Activated T-helper 1 cell treated with anti-CD3 and anti-CD28 coated beads, Interleukin-12 subunit alpha, Interleukin-12 subunit beta, Interleukin-2, Interleukin-4 antibody, amounts not matched to agents 30 ng/mL and 10 ng/mL and 1 ng/mL, durations not matched to agents 14 hours and 24 hours and 36 hours (primary cell): ENCODE measurements around the gene TBL1XR1. TPM values are rescaled to one million over a fixed set of nuclear protein-coding genes. Genes with fewer than 3 reads are reported as not detected.

Experiments
- DNase-seq: peaks from one replicate; pipeline ENCODE4 v3.0.0; 2021; ENCODE audit warnings: low spot score
- H3K27ac Mint-ChIP-seq: one replicate; pipeline ENCODE4 v1.8.0; 2021; ENCODE audit warnings: mild to moderate bottlenecking, mixed read lengths
- H3K27me3 Mint-ChIP-seq: one replicate; pipeline ENCODE4 v1.8.0; 2022; ENCODE audit warnings: mild to moderate bottlenecking, moderate library complexity, mixed read lengths; ENCODE audit not compliant: insufficient read depth
- H3K36me3 Mint-ChIP-seq: one replicate; pipeline ENCODE4 v1.8.0; 2021; ENCODE audit warnings: low read depth, mixed read lengths
- H3K4me1 Mint-ChIP-seq: one replicate; pipeline ENCODE4 v1.8.0; 2021; ENCODE audit warnings: low read depth, mixed read lengths
- H3K4me3 Mint-ChIP-seq: one replicate; pipeline ENCODE4 v1.8.0; 2021; ENCODE audit warnings: mild to moderate bottlenecking, moderate library complexity, mixed read lengths
- H3K9me3 Mint-ChIP-seq: one replicate; pipeline ENCODE4 v1.8.0; 2021; ENCODE audit warnings: mixed read lengths
- intact Hi-C: fragments of 100-400 bp; cut with micrococcal nuclease; formaldehyde crosslinking; loops from one replicate; pipeline ENCODE4 v1.15.1; 2024
- total RNA-seq: library from RNA; stranded (reverse); gene quantifications from 2 replicates; pipeline ENCODE4 v1.2.3, GENCODE V29; 2022

The TBL1XR1 gene
- total RNA-seq, 1 donor from 2014 or later: 190 TPM

DNA sequence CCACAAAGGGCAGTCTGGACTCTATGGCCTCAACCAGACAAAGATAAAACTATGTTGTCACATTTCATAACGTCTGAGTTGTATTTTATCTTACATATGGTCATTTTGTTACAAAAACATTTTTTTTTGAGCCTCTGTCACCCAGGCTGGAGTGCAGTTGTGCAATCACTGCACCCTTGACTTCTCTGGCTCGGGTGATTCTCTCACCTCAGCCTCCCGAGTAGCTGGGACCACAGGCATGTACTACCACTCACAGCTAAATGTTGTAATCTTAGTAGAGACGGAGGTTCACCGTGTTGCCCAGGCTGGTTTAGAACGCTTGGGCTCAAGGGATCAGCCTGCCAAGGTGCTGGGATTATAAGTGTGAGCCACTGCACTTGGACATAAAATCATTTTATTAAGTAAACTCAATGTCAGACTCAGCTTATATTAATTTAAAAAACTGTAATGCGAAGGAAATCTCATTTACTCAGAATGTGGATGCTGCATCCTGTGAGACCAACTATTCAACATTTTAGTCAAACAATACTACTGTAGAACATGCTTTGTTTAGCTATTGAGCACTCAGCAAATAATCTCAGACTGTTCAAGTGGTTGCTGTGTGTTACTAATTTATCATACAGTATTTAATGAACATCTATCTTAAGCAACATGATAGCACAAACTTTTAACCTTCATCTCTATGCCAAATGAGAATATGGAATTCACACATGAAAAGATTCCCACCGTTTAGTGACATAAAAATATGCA, 209.2 kb downstream of the TBL1XR1 start:
- DNase-seq: no peak
- Mint-ChIP-seq H3K4me1 (no peaks in the 10 kb centered on the region), H3K27me3 (no peaks in the 10 kb centered on the region), H3K9me3 (peaks cover 4% of the 10 kb centered on the region), H3K27ac (no peak overlapping the region), H3K4me3 (no peak overlapping the region), H3K36me3 (no peaks in the 10 kb centered on the region)
- intact Hi-C loops: no loop called here

- Mint-ChIP-seq H3K4me3 (no peak overlapping the region), H3K4me1 (peaks cover 8% of the 10 kb centered on the region), H3K36me3 (no peaks in the 10 kb centered on the region), H3K9me3 (peaks cover 6% of the 10 kb centered on the region), H3K27me3 (peaks cover 2% of the 10 kb centered on the region), H3K27ac (no peak overlapping the region)
- no peak for DNase-seq
- intact Hi-C loops: no loop called here
Observed at GRCh38 chr3:176978441-176978840, 218.8 kb downstream of the TBL1XR1 start.

DNA sequence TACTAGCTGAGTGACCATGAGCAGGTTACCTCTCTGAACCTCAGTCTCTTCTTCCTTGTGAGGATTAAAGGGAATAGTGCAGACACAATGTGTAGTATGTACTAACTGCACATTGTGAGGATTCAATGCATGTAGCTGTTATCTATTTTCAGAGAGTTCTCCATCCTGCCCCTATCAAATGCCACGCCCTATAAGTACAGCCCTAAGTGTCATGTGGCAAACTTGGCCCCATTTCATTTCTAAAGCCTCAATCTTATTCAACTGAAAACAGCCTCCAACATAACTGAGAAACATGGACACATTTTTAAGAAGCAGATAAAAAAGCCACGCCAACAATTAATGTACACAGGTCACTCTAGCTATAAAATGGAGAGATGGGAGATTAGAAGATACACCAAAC, 220.0 kb downstream of the TBL1XR1 start:
- H3K36me3 Mint-ChIP-seq: no peaks in the 10 kb centered on the region
- peaks cover 8% of the 10 kb centered on the region for H3K4me1 Mint-ChIP-seq
- H3K4me3 Mint-ChIP-seq: no peak overlapping the region
- intact Hi-C loops: no loop called here
- H3K27ac Mint-ChIP-seq: no peak overlapping the region
- peaks cover 2% of the 10 kb centered on the region for H3K27me3 Mint-ChIP-seq
- H3K9me3 Mint-ChIP-seq: peaks cover 6% of the 10 kb centered on the region
- no peak for DNase-seq

DNA sequence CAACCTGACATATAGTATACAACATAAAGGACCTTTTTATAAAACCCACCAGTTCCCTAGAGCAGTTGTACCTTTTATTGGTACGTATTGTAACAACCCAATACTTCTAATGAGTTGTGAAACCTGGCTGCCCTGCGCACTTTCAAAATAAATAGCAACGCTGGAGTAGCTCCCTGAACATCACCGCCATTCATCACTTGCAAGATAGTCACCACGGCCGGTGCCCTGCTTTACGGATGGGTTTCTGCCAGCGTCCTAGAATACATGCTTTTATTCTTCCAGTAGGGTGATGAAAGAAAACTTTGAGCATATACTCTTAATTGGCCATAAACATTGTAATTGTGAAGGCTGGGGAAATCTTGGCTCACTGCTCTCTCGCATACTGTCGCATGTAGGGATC, 220.7 kb downstream of the TBL1XR1 start:
- Mint-ChIP-seq H3K9me3 (no peaks in the 10 kb centered on the region), H3K27ac (no peak overlapping the region), H3K4me1 (peaks cover 13% of the 10 kb centered on the region), H3K27me3 (peaks cover 2% of the 10 kb centered on the region), H3K36me3 (no peaks in the 10 kb centered on the region), H3K4me3 (no peak overlapping the region)
- intact Hi-C loops: no loop called here
- no peak for DNase-seq

GRCh38 chr3:176974279-176974678, 223.0 kb downstream of the TBL1XR1 start:
- peaks cover 15% of the 10 kb centered on the region for H3K4me1 Mint-ChIP-seq
- DNase-seq: no peak
- no peaks in the 10 kb centered on the region for H3K36me3 Mint-ChIP-seq
- H3K27me3 Mint-ChIP-seq: no peaks in the 10 kb centered on the region
- intact Hi-C loops: no loop called here
- no peak overlapping the region for H3K4me3 Mint-ChIP-seq
- H3K27ac Mint-ChIP-seq: no peak overlapping the region
- H3K9me3 Mint-ChIP-seq: no peaks in the 10 kb centered on the region

- intact Hi-C loops: loop anchor here (1.0 kb wide), 1 partner anchor 816 kb away; no protein-coding TSS in a partner anchor
- peak; percentile 11 for DNase-seq
- H3K4me3 Mint-ChIP-seq: no peak overlapping the region
- H3K4me1 Mint-ChIP-seq: peaks cover 8% of the 10 kb centered on the region
- H3K27me3 Mint-ChIP-seq: no peaks in the 10 kb centered on the region
- peak overlapping the region; percentile 71 for H3K27ac Mint-ChIP-seq
- H3K36me3 Mint-ChIP-seq: no peaks in the 10 kb centered on the region
- no peaks in the 10 kb centered on the region for H3K9me3 Mint-ChIP-seq
Observed at GRCh38 chr3:176971613-176972174, 225.6 kb downstream of the TBL1XR1 start.

GRCh38 chr3:176970770-176971169, 226.5 kb downstream of the TBL1XR1 start:
- Mint-ChIP-seq H3K27ac (no peak overlapping the region), H3K27me3 (peaks cover 3% of the 10 kb centered on the region), H3K9me3 (no peaks in the 10 kb centered on the region), H3K4me3 (no peak overlapping the region), H3K36me3 (no peaks in the 10 kb centered on the region), H3K4me1 (peaks cover 8% of the 10 kb centered on the region)
- intact Hi-C loops: loop anchor here (1.0 kb wide), 1 partner anchor 817 kb away; no protein-coding TSS in a partner anchor
- no peak for DNase-seq

DNA sequence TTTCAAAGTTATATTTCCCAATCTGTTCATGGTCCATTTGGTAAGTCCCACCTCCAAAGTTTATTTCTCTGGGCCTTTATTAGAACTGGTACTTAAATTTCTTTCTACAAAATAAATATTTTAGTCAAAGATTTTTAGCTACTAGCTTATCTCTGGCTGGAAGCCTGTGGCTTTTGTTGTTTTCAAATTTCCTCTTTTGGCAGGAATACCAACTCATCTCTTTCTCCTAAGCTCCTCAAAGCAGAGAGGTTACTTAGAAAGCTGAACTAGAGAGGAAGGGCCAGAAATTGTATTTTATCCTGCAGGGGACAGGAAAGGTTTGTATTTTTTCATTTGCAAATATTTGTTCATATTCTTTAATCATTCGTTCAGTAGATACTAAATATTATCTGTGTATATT, 227.8 kb downstream of the TBL1XR1 start:
- H3K9me3 Mint-ChIP-seq: no peaks in the 10 kb centered on the region
- no peaks in the 10 kb centered on the region for H3K36me3 Mint-ChIP-seq
- peaks cover 3% of the 10 kb centered on the region for H3K27me3 Mint-ChIP-seq
- H3K27ac Mint-ChIP-seq: no peak overlapping the region
- no peak for DNase-seq
- peaks cover 8% of the 10 kb centered on the region for H3K4me1 Mint-ChIP-seq
- intact Hi-C loops: no loop called here
- no peak overlapping the region for H3K4me3 Mint-ChIP-seq
